Stimulated activated naive B cell treated with anti-CD40 and anti-IgM and Interleukin-4, amounts not matched to agents 10 μg/mL and 1 μg/mL and 100 μg/mL, for 72 hours (primary cell): Measurements from ENCODE around the gene ZNF148.
A peak's percentile ranks its signal among the peaks of the same experiment; 100 is the strongest.
"Not testable (repeated sequence)": the region's sequence is repeated elsewhere in the genome, so short reads cannot be mapped to it uniquely, and the experiment has no call there.

Experiments
- ATAC-seq, 2 donors: fragments of 150-1000 bp; cut with Tn5 transposase; replicated peaks; 2 replicates each; pipeline ENCODE4 v1.10.0; 2021; ENCODE audit warnings: moderate library complexity in 1 of 2
- DNase-seq: peaks from one replicate; pipeline ENCODE4 v3.0.0; 2021
- H3K27ac Mint-ChIP-seq: one replicate; pipeline ENCODE4 v1.8.0; 2022; ENCODE audit warnings: mild to moderate bottlenecking, mixed read lengths
- H3K27me3 Mint-ChIP-seq, 2 donors: one replicate each; pipeline ENCODE4 v1.8.0; 2022; ENCODE audit warnings: mixed read lengths in 2 of 2
- H3K36me3 Mint-ChIP-seq, 2 donors: one replicate each; pipeline ENCODE4 v1.8.0; 2022; ENCODE audit warnings: mixed read lengths in 2 of 2, mild to moderate bottlenecking in 1 of 2
- H3K4me1 Mint-ChIP-seq, 2 donors: one replicate each; pipeline ENCODE4 v1.8.0; 2022; ENCODE audit warnings: mixed read lengths in 2 of 2, mild to moderate bottlenecking in 1 of 2
- H3K4me3 Mint-ChIP-seq, 2 donors: one replicate each; pipeline ENCODE4 v1.8.0; 2022; ENCODE audit warnings: mild to moderate bottlenecking in 2 of 2, mixed read lengths in 2 of 2, moderate library complexity in 1 of 2
- H3K9me3 Mint-ChIP-seq, 2 donors: one replicate each; pipeline ENCODE4 v1.8.0; 2022; ENCODE audit warnings: mixed read lengths in 2 of 2, mild to moderate bottlenecking in 1 of 2

The ZNF148 gene

DNA sequence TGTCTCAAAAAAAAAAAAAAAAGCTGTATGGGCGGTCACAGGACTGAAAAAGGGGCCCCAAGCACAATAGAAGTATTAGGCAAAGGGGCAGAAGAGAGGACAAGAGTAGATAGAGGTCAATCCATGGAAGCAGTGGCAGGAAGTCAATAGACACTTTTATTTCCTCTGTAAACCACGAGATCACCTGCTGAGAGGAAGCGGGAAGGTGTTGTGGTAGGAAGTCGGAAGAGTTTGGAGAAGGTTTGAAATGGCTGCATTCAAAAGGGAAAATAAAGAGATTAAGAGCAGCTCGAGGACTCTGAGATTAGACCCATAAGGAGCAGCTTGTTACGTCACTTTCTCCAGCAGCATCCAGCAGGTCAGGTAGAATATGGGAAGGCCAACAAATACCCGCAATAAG lies 14.2 kb upstream of the ZNF148 start:
- DNase-seq (no peak), ATAC-seq (no peak)
- Mint-ChIP-seq H3K9me3 (no peaks in the 10 kb centered on the region), H3K27me3 (peaks cover 5 to 20% of the 10 kb centered on the region in 2 donors), H3K4me3 (no peak overlapping the region), H3K27ac (no peak overlapping the region), H3K4me1 (peaks cover 7% of the 10 kb centered on the region in 2 donors), H3K36me3 (no peaks in the 10 kb centered on the region)

DNA sequence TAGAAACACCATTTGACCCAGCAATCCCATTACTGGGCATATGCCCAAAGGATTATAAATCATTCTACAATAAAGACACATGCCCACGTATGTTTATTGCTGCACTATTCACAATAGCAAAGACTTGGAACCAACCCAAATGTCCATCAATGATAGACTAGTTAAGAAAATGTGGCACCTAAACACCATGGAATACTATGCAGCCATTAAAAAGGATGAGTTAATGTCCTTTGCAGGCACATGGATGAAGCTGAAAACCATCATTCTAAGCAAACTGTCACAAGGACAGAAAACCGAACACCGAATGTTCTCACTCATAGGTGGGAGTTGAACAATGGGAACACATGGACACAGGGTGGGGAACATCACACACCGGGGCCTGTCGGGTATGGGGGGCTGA lies 13.2 kb upstream of the ZNF148 start:
- peaks cover 13 to 19% of the 10 kb centered on the region in 2 donors for H3K27me3 Mint-ChIP-seq
- not testable (repeated sequence) for H3K4me1 Mint-ChIP-seq, ATAC-seq, H3K36me3 Mint-ChIP-seq, DNase-seq, H3K27ac Mint-ChIP-seq, H3K9me3 Mint-ChIP-seq, H3K4me3 Mint-ChIP-seq

DNA sequence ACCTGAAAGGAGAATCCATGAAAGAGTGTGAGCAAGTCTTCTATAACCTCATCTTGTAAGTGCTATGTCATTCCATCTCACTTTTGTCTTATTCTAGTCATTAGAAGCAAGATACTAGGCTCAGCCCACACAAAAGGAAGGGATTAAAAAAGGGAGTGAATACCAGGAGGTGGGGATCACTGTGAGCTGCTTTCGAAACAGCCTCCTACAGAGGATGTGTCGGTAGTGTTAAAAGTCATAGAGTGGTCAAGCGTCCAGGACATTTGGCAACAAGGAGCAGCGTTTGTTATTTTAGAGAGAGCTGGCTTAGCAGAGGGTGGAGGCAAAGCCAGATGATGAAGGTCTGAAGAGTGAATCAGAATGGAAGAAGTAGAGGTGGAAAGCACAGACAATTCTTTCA lies 11.7 kb upstream of the ZNF148 start:
- ATAC-seq: no peak
- no peak overlapping the region for H3K4me3 Mint-ChIP-seq
- peaks cover 7 to 8% of the 10 kb centered on the region in 2 donors for H3K4me1 Mint-ChIP-seq
- H3K36me3 Mint-ChIP-seq: no peaks in the 10 kb centered on the region
- no peak overlapping the region for H3K27ac Mint-ChIP-seq
- H3K9me3 Mint-ChIP-seq: no peaks in the 10 kb centered on the region
- DNase-seq: no peak
- peaks cover 18 to 23% of the 10 kb centered on the region in 2 donors for H3K27me3 Mint-ChIP-seq

DNA sequence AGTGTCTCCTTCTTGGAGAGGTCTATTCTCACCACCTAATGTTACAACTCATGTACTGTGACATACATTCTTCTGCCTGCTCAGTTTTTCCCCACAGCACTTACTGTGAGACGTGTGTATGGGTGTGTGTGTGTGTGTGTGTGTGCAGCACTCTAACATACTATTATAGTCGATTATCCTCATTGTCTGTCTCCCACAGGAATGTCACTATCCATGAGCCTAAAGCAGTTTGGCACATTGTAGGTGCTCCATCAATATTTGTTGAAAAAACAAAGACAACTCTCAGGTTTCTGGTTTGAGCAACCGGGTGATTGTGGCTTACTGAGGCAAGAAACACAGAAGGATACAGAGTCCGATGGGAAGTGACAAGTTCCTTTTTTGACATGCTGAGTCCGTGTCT lies 8.6 kb upstream of the ZNF148 start:
- ATAC-seq (no peak), DNase-seq (no peak)
- no peaks in the 10 kb centered on the region for H3K36me3 Mint-ChIP-seq
- no peaks in the 10 kb centered on the region for H3K9me3 Mint-ChIP-seq
- H3K4me1 Mint-ChIP-seq: peaks cover 3 to 5% of the 10 kb centered on the region in 2 donors
- no peak overlapping the region for H3K27ac Mint-ChIP-seq
- peaks cover 18 to 23% of the 10 kb centered on the region in 2 donors for H3K27me3 Mint-ChIP-seq
- no peak overlapping the region for H3K4me3 Mint-ChIP-seq

DNA sequence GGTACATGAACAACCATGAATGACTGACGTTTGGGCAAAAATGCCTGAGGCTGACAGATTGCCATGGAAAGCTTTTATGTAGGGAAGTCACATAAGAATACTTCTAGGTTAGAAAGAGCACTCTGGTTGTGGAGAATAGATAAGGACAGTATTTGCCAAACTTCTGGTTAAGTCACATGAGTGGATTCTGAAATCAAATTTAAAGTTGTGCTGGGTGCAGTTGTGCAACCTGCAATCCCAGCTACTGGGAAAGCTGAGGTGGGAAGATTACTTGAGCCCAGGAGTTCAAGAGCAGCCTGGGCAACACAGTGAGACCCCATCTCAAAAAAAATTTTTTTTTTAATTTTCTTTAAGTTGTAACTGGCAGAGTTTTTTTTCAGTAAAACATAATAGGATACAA lies 7.2 kb upstream of the ZNF148 start:
- Mint-ChIP-seq H3K27me3 (peaks cover 18 to 23% of the 10 kb centered on the region in 2 donors), H3K36me3 (no peaks in the 10 kb centered on the region), H3K4me3 (no peak overlapping the region), H3K27ac (no peak overlapping the region), H3K4me1 (peaks cover 3 to 5% of the 10 kb centered on the region in 2 donors), H3K9me3 (no peaks in the 10 kb centered on the region)
- no peak for DNase-seq
- ATAC-seq: no peak

DNA sequence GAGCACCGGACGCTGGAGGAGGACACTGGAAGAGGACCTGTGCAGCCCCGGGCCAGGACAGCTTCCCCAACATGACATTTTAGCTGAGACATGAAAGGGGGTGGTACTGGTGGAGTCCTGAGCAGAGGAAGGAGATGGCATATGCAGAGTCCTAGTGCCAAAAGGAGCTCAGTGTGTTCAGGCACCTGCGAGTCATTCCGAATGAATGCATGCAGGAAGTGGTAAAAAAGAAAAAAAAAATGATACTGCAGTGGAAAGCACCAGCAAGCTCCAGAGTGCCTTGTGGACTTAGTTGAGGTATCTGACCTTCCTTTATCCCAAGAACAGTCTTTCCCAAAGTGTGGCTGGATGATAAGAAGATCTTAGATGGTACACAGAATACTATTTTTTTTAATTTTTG lies 6.6 kb upstream of the ZNF148 start:
- ATAC-seq: peak; percentile 45 to 65
- H3K27ac Mint-ChIP-seq: no peak overlapping the region
- H3K9me3 Mint-ChIP-seq: no peaks in the 10 kb centered on the region
- H3K36me3 Mint-ChIP-seq: no peaks in the 10 kb centered on the region
- H3K4me1 Mint-ChIP-seq: peaks cover 3 to 5% of the 10 kb centered on the region in 2 donors
- H3K27me3 Mint-ChIP-seq: peaks cover 14 to 21% of the 10 kb centered on the region in 2 donors
- DNase-seq: no peak
- no peak overlapping the region for H3K4me3 Mint-ChIP-seq

DNA sequence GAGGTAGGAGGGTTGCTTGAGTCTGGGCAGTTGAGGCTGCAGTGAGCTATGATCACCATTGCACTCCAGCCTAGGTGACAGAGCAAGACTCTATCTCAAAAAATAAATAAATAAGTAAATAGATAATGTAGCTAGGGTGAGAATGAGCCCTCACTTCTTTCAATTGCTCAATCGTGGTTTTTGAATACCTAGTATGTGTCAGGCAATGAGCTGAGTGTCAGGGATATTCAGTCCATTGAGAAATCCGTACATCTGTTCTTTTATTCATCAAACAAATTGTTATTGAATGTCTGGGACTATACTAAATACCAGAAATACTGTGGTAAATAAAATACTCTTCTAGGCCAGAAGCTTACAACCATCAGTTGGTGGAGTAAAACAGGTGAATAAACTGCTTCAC lies 6.2 kb upstream of the ZNF148 start:
- Mint-ChIP-seq H3K9me3 (no peaks in the 10 kb centered on the region), H3K27me3 (peaks cover 13 to 19% of the 10 kb centered on the region in 2 donors), H3K4me1 (peaks cover 3 to 5% of the 10 kb centered on the region in 2 donors), H3K36me3 (no peaks in the 10 kb centered on the region), H3K27ac (no peak overlapping the region), H3K4me3 (no peak overlapping the region)
- DNase-seq (no peak), ATAC-seq (no peak)

DNA sequence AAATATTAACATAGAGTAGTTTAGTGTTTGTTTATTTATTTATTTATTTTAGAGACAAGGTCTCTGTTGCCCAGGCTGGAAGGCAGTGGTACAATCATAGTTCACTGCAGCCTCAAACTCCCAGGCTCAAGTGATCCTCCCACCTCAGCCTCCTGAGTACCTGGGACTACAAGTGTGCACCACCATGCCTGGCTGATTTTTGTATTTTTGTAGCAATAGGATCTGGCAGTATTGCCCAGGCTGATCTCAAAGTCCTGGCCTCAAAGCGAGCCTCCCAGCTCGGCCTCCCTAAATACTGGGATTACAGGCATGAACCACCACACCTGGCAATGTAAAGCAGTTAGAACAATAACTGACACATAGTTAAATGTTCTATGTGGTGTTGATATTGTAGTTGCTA lies 4.4 kb upstream of the ZNF148 start:
- no peaks in the 10 kb centered on the region for H3K9me3 Mint-ChIP-seq
- no peak overlapping the region for H3K4me3 Mint-ChIP-seq
- no peak for DNase-seq
- peaks cover 4 to 13% of the 10 kb centered on the region in 2 donors for H3K4me1 Mint-ChIP-seq
- H3K27me3 Mint-ChIP-seq: peaks cover 13% of the 10 kb centered on the region in 2 donors
- no peak for ATAC-seq
- no peak overlapping the region for H3K27ac Mint-ChIP-seq
- peaks cover 0 to 4% of the 10 kb centered on the region in 2 donors for H3K36me3 Mint-ChIP-seq

DNA sequence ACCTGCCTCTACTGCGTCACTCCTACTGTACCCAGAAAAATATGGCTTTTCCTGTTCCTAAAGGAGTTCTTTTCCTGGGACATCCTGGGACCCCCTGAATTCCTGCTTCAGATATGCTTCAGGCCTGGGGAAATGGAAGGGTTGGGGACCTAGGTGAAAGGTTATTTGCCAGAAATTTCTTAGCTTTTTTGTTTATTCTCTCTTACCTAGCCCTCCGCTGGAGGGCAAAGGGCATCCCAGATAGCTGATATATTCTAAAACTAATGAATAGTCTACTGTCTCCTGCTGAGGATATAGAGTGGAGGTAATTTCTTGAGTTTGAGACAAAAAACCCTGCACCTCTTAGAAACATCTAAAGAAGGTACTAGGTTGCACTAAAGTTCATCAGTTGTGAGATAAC lies 3.6 kb upstream of the ZNF148 start:
- no peak for DNase-seq
- H3K27me3 Mint-ChIP-seq: peaks cover 9% of the 10 kb centered on the region in 2 donors
- no peak for ATAC-seq
- no peak overlapping the region for H3K4me3 Mint-ChIP-seq
- peak overlapping the region; percentile 66 for H3K27ac Mint-ChIP-seq
- no peaks in the 10 kb centered on the region for H3K9me3 Mint-ChIP-seq
- H3K4me1 Mint-ChIP-seq: peaks cover 8 to 21% of the 10 kb centered on the region in 2 donors
- H3K36me3 Mint-ChIP-seq: peaks cover 0 to 4% of the 10 kb centered on the region in 2 donors

DNA sequence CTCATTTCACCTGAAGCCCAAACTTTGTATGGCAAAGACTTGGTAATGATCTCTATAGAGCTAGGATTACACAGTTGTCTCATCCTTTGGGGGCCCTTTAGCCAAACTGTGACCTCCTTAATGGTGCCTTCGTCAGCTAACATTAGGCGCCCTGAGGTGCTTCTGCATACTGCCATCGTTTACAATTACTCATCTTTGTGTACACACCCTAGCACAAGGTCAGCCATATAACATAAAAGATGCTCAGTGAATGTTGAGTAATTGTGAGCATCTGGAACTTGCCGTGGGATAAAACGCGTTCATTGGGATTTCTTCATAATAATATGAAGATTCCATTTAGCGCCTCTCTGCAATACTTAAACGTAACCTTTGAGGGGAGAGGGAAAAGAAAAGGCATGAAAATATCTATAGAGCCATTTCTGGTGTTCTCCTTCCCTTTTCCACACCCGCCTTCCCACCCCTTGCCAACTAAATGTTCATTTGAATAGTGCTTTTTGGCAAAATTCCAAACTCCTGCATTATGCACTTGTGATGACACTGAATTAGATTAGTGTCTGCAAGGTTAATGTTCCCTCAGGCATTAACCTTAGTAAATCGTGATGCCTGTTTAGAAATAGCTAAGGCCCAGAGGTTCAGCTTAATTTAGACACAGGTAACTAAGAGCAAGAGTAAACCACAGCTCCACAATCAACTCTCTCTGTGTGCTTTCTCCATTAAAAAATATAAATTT lies 990 bp upstream of the ZNF148 start:
- H3K27ac Mint-ChIP-seq: peak overlapping the region; percentile 100
- H3K9me3 Mint-ChIP-seq: no peaks in the 10 kb centered on the region

DNA sequence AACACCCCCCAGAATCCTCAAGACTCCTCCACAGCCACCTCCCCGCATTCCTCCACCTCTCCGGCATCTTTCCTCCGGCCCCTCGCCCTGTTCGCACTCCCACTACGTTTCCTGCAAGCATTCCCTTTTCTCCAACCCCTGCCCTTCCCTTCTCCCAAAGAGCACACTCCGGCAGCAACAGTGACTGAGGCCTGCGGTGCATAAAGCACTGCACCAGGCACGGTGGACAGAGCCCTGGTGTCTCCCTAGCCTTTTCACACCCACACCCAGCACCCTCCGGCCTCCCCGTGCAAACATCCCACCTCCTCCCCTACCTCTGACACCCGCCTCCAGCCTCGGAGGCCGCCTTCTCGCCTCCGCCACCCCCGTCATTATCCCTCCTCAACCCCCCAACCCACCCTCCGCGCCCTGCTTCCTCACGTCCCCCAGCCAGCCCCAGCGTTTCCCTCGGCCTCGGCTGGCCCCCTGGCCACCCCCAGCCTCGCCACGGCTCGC lies 577 bp downstream of the ZNF148 start:
- Mint-ChIP-seq H3K9me3 (no peaks in the 10 kb centered on the region), H3K27me3 (no peaks in the 10 kb centered on the region), H3K4me3 (peak overlapping the region; percentile 94 to 96), H3K27ac (peak overlapping the region; percentile 96), H3K36me3 (peaks cover 13 to 16% of the 10 kb centered on the region in 2 donors), H3K4me1 (peaks cover 19 to 42% of the 10 kb centered on the region in 2 donors)
- ATAC-seq: peak; percentile 50 to 53
- peak; percentile 21 for DNase-seq

More for the DNA sequence above, 990 bp upstream of the ZNF148 start:
- peaks cover 12 to 29% of the 10 kb centered on the region in 2 donors for H3K4me1 Mint-ChIP-seq
- H3K27me3 Mint-ChIP-seq: no peaks in the 10 kb centered on the region
- H3K4me3 Mint-ChIP-seq: peak overlapping the region; percentile 96 to 99
- ATAC-seq (no peak), DNase-seq (no peak)
- H3K36me3 Mint-ChIP-seq: peaks cover 7% of the 10 kb centered on the region in 2 donors

DNA sequence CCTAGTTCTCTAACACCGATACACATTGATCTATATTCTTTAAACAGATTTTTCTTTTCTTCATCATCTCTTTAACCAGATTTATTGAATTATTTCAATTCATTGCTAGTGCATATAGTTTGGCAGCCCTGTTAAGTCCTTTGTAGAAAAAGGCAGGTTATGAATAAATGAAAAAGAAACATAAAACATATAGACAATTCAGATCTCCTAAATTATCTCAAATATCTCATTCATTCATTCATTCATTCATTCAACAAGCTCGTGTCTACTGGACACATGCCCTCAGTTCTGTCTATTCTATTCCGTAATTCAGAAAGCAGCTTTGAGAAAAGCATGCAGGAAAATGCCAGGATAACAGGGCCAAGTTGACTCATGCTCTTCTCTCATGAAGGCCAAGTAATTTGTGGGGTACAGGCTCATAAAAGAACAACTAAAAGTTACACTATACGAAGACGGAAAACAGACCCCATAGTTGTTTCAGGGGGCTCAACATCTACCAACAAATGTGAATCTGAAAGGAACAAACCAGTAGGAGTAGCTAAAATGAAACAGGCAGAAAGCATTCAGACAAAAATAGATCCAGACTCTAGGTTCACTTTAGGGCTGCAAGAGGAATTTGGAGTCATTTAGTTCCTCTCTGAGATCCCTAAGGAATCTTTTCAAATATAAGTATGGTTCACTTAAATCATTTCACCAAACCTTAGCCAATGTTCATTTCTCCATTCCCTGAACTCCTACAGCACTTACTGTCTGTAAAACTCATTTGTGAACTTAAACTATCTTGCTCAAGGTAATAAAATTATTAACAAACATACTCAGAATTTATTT lies 7.5 kb downstream of the ZNF148 start:
- H3K27ac Mint-ChIP-seq: no peak overlapping the region
- peaks cover 35 to 82% of the 10 kb centered on the region in 2 donors for H3K4me1 Mint-ChIP-seq
- H3K36me3 Mint-ChIP-seq: peaks cover 14 to 38% of the 10 kb centered on the region in 2 donors
- H3K4me3 Mint-ChIP-seq: no peak overlapping the region
- H3K9me3 Mint-ChIP-seq: no peaks in the 10 kb centered on the region
- no peak for DNase-seq
- H3K27me3 Mint-ChIP-seq: no peaks in the 10 kb centered on the region
- no peak for ATAC-seq

DNA sequence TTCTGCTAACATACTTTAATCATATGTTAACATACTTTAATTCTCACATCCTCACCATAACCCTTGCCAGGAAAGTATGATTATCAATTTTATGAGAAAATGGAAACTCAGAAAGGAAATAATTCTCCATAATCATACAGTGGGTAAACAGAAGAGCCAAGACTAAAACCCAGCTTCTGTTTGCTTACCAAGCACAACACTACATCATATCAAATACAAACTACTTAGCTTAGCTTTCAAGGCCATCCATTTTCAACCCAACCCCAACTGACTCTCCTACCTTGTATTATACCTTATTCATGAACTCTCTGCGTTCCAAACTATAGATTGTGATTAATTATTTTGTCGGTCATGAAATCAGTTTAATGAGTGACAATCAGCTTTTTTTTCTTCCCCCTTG lies 9.0 kb downstream of the ZNF148 start:
- H3K9me3 Mint-ChIP-seq: no peaks in the 10 kb centered on the region
- no peaks in the 10 kb centered on the region for H3K27me3 Mint-ChIP-seq
- H3K27ac Mint-ChIP-seq: no peak overlapping the region
- H3K4me1 Mint-ChIP-seq: peaks cover 42 to 88% of the 10 kb centered on the region in 2 donors
- ATAC-seq (no peak), DNase-seq (no peak)
- H3K36me3 Mint-ChIP-seq: peaks cover 12 to 40% of the 10 kb centered on the region in 2 donors
- H3K4me3 Mint-ChIP-seq: no peak overlapping the region

DNA sequence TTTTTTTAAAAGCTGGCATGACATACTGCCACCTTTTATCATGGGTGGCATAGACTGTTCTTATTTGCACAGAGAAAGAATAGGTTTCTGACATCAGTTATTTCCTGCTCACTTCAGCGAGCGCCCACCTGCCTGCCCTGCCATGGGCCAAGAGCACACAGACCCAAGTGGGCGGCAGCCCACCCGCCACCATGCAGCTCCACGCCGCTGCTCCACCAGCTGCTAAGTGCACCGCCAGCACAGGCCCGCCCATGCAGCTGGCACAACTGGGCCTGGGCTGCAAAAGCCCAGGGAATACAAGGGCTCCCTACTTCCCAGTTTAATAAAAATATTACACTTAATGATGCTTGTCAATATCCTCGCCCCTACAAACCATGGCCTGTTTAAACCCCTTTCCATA lies 15.4 kb downstream of the ZNF148 start:
- Mint-ChIP-seq H3K27ac (no peak overlapping the region), H3K4me1 (peaks cover 35 to 80% of the 10 kb centered on the region in 2 donors), H3K4me3 (no peak overlapping the region), H3K9me3 (no peaks in the 10 kb centered on the region), H3K27me3 (no peaks in the 10 kb centered on the region), H3K36me3 (peaks cover 0 to 14% of the 10 kb centered on the region in 2 donors)
- ATAC-seq (no peak), DNase-seq (no peak)
